Ascending aorta (tissue), 2 donors: ENCODE results near the gene NEUROG2. TPM values are rescaled to one million over a fixed set of nuclear protein-coding genes. Genes with fewer than 3 reads are reported as not detected.
A peak's percentile ranks its signal among the peaks of the same experiment; 100 is the strongest.

Experiments
- DNase-seq, 2 donors: peaks; one replicate each; pipeline ENCODE4 v3.0.0-alpha.2; 2019; ENCODE audit warnings: low spot score in 2 of 2
- H3K27ac ChIP-seq, 2 donors: fragments of 200-600 bp; sonication (generic); one replicate each; pipeline ENCODE4 v1.5.1; 2016 to 2017; ENCODE audit warnings: mild to moderate bottlenecking in 1 of 2
- H3K27me3 ChIP-seq: fragments of 200-600 bp; sonication (generic); one replicate; pipeline ENCODE4 v1.5.1; 2017
- H3K36me3 ChIP-seq, 2 donors: fragments of 200-600 bp; sonication (generic); one replicate each; pipeline ENCODE4 v1.5.1; 2016
- H3K4me1 ChIP-seq, 2 donors: fragments of 200-600 bp; sonication (generic); one replicate each; pipeline ENCODE4 v1.5.1; 2016 to 2017; ENCODE audit warnings: mild to moderate bottlenecking in 1 of 2
- H3K4me3 ChIP-seq, 2 donors: fragments of 200-600 bp; sonication (generic); one replicate each; pipeline ENCODE4 v1.5.1; 2016 to 2017; ENCODE audit warnings: mild to moderate bottlenecking in 1 of 2
- H3K9me3 ChIP-seq, 2 donors: fragments of 200-600 bp; sonication (generic); one replicate each; pipeline ENCODE4 v1.5.1; 2016
- intact Hi-C: fragments of 100-400 bp; cut with DNase I; formaldehyde crosslinking; loops from one replicate; pipeline ENCODE4 v1.15.1; 2023
- total RNA-seq: library from RNA; depleted of rRNA; stranded (reverse); fragments of >200 nt; gene quantifications from one replicate; pipeline ENCODE4 v1.1.0, GENCODE V29; 2016
- TF ChIP-seq, protein P1 (sequence below), 3 experiments: fragments of 200-600 bp in 2 of 3; fragments of 450-650 bp in 1 of 3; sonication (generic) in 2 of 3; IDR thresholded peaks; one replicate each; pipeline ENCODE4 v1.5.1; 2016 to 2019; ENCODE audit warnings: antibody characterized with exemption in 3 of 3, mild to moderate bottlenecking in 1 of 3, moderate library complexity in 1 of 3

Gene NEUROG2
- total RNA-seq, 1 donor from 2014 or later = not detected

- TF ChIP-seq, protein P1, sequence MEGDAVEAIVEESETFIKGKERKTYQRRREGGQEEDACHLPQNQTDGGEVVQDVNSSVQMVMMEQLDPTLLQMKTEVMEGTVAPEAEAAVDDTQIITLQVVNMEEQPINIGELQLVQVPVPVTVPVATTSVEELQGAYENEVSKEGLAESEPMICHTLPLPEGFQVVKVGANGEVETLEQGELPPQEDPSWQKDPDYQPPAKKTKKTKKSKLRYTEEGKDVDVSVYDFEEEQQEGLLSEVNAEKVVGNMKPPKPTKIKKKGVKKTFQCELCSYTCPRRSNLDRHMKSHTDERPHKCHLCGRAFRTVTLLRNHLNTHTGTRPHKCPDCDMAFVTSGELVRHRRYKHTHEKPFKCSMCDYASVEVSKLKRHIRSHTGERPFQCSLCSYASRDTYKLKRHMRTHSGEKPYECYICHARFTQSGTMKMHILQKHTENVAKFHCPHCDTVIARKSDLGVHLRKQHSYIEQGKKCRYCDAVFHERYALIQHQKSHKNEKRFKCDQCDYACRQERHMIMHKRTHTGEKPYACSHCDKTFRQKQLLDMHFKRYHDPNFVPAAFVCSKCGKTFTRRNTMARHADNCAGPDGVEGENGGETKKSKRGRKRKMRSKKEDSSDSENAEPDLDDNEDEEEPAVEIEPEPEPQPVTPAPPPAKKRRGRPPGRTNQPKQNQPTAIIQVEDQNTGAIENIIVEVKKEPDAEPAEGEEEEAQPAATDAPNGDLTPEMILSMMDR (IDR thresholded peaks at IDR 0.05) = no peak
- Histone ChIP-seq H3K27ac (no peak overlapping the region), H3K4me3 (peak overlapping the region; percentile 44 to 52), H3K4me1 (peaks cover 7 to 25% of the 10 kb centered on the region in 2 donors), H3K27me3 (peaks cover 25% of the 10 kb centered on the region), H3K9me3 (no peaks in the 10 kb centered on the region), H3K36me3 (no peaks in the 10 kb centered on the region)
- intact Hi-C loops = no loop called here
- no peak for DNase-seq
These were observed 5.5 kb downstream of the NEUROG2 start for GRCh38 chr4:112510291-112511092.

- peaks cover 7 to 20% of the 10 kb centered on the region in 2 donors for H3K4me1 ChIP-seq
- TF ChIP-seq, protein P1 (IDR thresholded peaks at IDR 0.05) = no peak
- H3K4me3 ChIP-seq = peak overlapping the region; percentile 44 to 52
- intact Hi-C loops = no loop called here
- peaks cover 20% of the 10 kb centered on the region for H3K27me3 ChIP-seq
- no peaks in the 10 kb centered on the region for H3K9me3 ChIP-seq
- no peaks in the 10 kb centered on the region for H3K36me3 ChIP-seq
- no peak for DNase-seq
- H3K27ac ChIP-seq = no peak overlapping the region
These were observed 6.5 kb downstream of the NEUROG2 start for GRCh38 chr4:112509243-112510141.

DNA sequence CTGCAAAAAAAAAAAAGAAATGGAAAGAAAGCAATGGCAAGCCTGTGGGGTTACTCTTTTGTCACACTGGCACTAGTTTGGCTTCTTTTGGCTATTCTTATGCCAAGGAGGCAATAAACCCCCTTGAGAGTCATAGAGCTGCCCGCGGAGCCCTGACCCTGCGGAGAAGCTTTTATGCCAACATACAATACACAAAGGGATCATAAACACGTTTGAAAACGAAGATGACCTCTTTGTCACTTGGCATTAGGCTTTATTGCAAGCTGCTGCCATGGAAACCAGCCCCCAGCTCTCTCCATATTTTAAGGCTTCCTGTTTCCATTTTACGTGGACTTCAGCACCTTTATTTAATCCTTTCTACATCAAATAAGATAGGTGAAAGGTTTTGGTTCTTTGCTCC, 7.6 kb downstream of the NEUROG2 start:
- Histone ChIP-seq H3K27me3 (peaks cover 17% of the 10 kb centered on the region), H3K4me3 (no peak overlapping the region), H3K4me1 (peaks cover 7 to 20% of the 10 kb centered on the region in 2 donors), H3K9me3 (no peaks in the 10 kb centered on the region), H3K36me3 (no peaks in the 10 kb centered on the region), H3K27ac (no peak overlapping the region)
- intact Hi-C loops = no loop called here
- TF ChIP-seq, protein P1 (IDR thresholded peaks at IDR 0.05) = no peak
- DNase-seq = no peak

GRCh38 chr4:112504807-112505206, 11.2 kb downstream of the NEUROG2 start:
- no peaks in the 10 kb centered on the region for H3K36me3 ChIP-seq
- no peak overlapping the region for H3K4me3 ChIP-seq
- H3K9me3 ChIP-seq = no peaks in the 10 kb centered on the region
- H3K27ac ChIP-seq = no peak overlapping the region
- no peak for DNase-seq
- H3K27me3 ChIP-seq = no peaks in the 10 kb centered on the region
- TF ChIP-seq, protein P1 (IDR thresholded peaks at IDR 0.05) = no peak
- intact Hi-C loops = no loop called here
- H3K4me1 ChIP-seq = peaks cover 0 to 8% of the 10 kb centered on the region in 2 donors

GRCh38 chr4:112502871-112503270, 13.1 kb downstream of the NEUROG2 start:
- Histone ChIP-seq H3K36me3 (no peaks in the 10 kb centered on the region), H3K9me3 (no peaks in the 10 kb centered on the region), H3K4me3 (no peak overlapping the region), H3K4me1 (no peaks in the 10 kb centered on the region), H3K27me3 (no peaks in the 10 kb centered on the region), H3K27ac (no peak overlapping the region)
- intact Hi-C loops = no loop called here
- no peak for DNase-seq
- TF ChIP-seq, protein P1 (IDR thresholded peaks at IDR 0.05) = no peak
